HepG2 (cell line): ENCODE results near the gene EFEMP2. TPM values are rescaled to one million over a fixed set of nuclear protein-coding genes. Genes with fewer than 3 reads are reported as not detected.

Experiments used
- ATF3 ChIP-seq: sonication (generic); formaldehyde crosslinking; IDR thresholded peaks from 2 replicates; pipeline ENCODE4 v1.4.0; 2020; ENCODE audit warnings: missing genetic modification reagents
- CHCHD3 ChIP-seq: sonication (generic); formaldehyde crosslinking; IDR thresholded peaks from 2 replicates; pipeline ENCODE4 v1.8.0; 2022; ENCODE audit warnings: mild to moderate bottlenecking, missing genetic modification reagents, moderate library complexity
- EP300 ChIP-seq, 3 experiments: sonication (generic) in 1 of 3; formaldehyde crosslinking in 1 of 3; IDR thresholded peaks; 2 replicates each; pipeline versions ENCODE4 v1.5.1 to v1.6.1; 2011 to 2020; ENCODE audit warnings: low read depth in 2 of 3, low read length in 2 of 3, borderline replicate concordance in 1 of 3, improper control_type of control experiment in 1 of 3, mild to moderate bottlenecking in 1 of 3, missing genetic modification reagents in 1 of 3, moderate library complexity in 1 of 3
- GTF3A ChIP-seq: sonication (generic); formaldehyde crosslinking; conservative IDR thresholded peaks from 2 replicates; pipeline ENCODE4 v1.4.0; 2020; ENCODE audit warnings: mild to moderate bottlenecking, missing genetic modification reagents
- KAT7 ChIP-seq: IDR thresholded peaks from 2 replicates; pipeline ENCODE4 v1.6.1; 2018; ENCODE audit warnings: borderline replicate concordance, missing compliant biosample characterization
- KLF13 ChIP-seq: sonication (generic); formaldehyde crosslinking; IDR thresholded peaks from 2 replicates; pipeline ENCODE4 v1.4.0; 2020; ENCODE audit warnings: mild to moderate bottlenecking, missing genetic modification reagents
- KLF15 ChIP-seq: sonication (generic); formaldehyde crosslinking; IDR thresholded peaks from 2 replicates; pipeline ENCODE4 v1.8.1; 2023; ENCODE audit warnings: borderline replicate concordance, mild to moderate bottlenecking, inconsistent platforms, missing genetic modification reagents, mixed read lengths
- MIXL1 ChIP-seq: IDR thresholded peaks from 2 replicates; pipeline ENCODE4 v1.6.1; 2016
- NCOA5 ChIP-seq: sonication (generic); formaldehyde crosslinking; IDR thresholded peaks from 2 replicates; pipeline ENCODE4 v1.4.0; 2020; ENCODE audit warnings: missing genetic modification reagents
- NFRKB ChIP-seq: fragments of 450-650 bp; IDR thresholded peaks from 2 replicates; pipeline ENCODE4 v1.6.1; 2017
- NR2F2 ChIP-seq: IDR thresholded peaks from 2 replicates; pipeline ENCODE4 v1.6.1; 2012; ENCODE audit warnings: low read depth, inconsistent platforms, borderline replicate concordance
- PHB2 ChIP-seq: fragments of 450-650 bp; IDR thresholded peaks from 2 replicates; pipeline ENCODE4 v1.6.1; 2018; ENCODE audit not compliant: partially characterized antibody
- RERE ChIP-seq: IDR thresholded peaks from 2 replicates; pipeline ENCODE4 v1.6.1; 2016; ENCODE audit warnings: low read depth, missing genetic modification reagents, missing compliant biosample characterization
- REXO4 ChIP-seq: sonication (generic); formaldehyde crosslinking; IDR thresholded peaks from 2 replicates; pipeline ENCODE4 v1.8.0; 2022; ENCODE audit warnings: missing genetic modification reagents, mild to moderate bottlenecking, borderline replicate concordance
- SNAI1 ChIP-seq: sonication (generic); formaldehyde crosslinking; IDR thresholded peaks from 2 replicates; pipeline ENCODE4 v1.5.0; 2020; ENCODE audit warnings: mild to moderate bottlenecking, missing genetic modification reagents, borderline replicate concordance
- SP2 ChIP-seq: sonication (generic); formaldehyde crosslinking; IDR thresholded peaks from 2 replicates; pipeline ENCODE4 v1.5.1; 2020; ENCODE audit warnings: mild to moderate bottlenecking, missing genetic modification reagents
- TAF1 ChIP-seq: sonication (generic); formaldehyde crosslinking; IDR thresholded peaks from 2 replicates; pipeline ENCODE4 v1.4.0; 2020; ENCODE audit warnings: missing genetic modification reagents
- ZFP36L2 ChIP-seq: sonication (generic); formaldehyde crosslinking; IDR thresholded peaks from 2 replicates; pipeline ENCODE4 v1.4.0; 2020; ENCODE audit warnings: missing genetic modification reagents
- ZNF646 ChIP-seq: sonication (generic); formaldehyde crosslinking; IDR thresholded peaks from 2 replicates; pipeline ENCODE4 v1.9.0; 2021; ENCODE audit warnings: mild to moderate bottlenecking, missing genetic modification reagents
- ZNF766 ChIP-seq: sonication (generic); formaldehyde crosslinking; IDR thresholded peaks from 2 replicates; pipeline ENCODE4 v1.5.0; 2020; ENCODE audit warnings: missing genetic modification reagents, borderline replicate concordance
- polyA plus RNA-seq, 8 experiments: library from polyadenylated mRNA; depleted of rRNA in 3 of 8; stranded (reverse) in 7 of 8; unstranded in 1 of 8; fragments of >200 nt; fragmentation: Illumina TruSeq in 4 of 8; extraction: Trizol in 4 of 8; gene quantifications; 2 replicates each; pipeline versions ENCODE4 v1.2.1 to v1.2.3, GENCODE V29; 2011 to 2016; ENCODE audit warnings: low read depth in 4 of 8, missing spikeins in 1 of 8, mixed read lengths in 1 of 8; ENCODE audit not compliant: insufficient read depth in 1 of 8
- total RNA-seq, 5 experiments: library from RNA; depleted of rRNA; stranded (reverse); fragments of >200 nt; fragmentation: Illumina TruSeq; extraction: Trizol; gene quantifications; 2 replicates each; pipeline ENCODE4 v1.2.3, GENCODE V29; 2016; ENCODE audit warnings: low read depth in 1 of 5

EFEMP2 gene
- total and polyA plus RNA-seq, 2 of the 13 experiments (the other 11 are each of a cell fraction or from before 2014, with no cell fraction given), result 7.4 to 29.7 TPM

- TF ChIP-seq ZNF646 (CRISPR knock-in tag) (no peak), PHB2 (no peak), NCOA5 (CRISPR knock-in tag) (no peak), CHCHD3 (CRISPR knock-in tag) (no peak), SNAI1 (CRISPR knock-in tag) (0 out of 2 replicates have a peak, but pooled peaks have one; percentile 40), KAT7 (CRISPR knock-in tag) (no peak; the same call in 1 of the 2 replicates), ATF3 (CRISPR knock-in tag) (no peak; the same call in 1 of the 2 replicates), NFRKB (no peak), MIXL1 (no peak), NR2F2 (no peak), ZFP36L2 (CRISPR knock-in tag) (no peak), TAF1 (CRISPR knock-in tag) (no peak), GTF3A (CRISPR knock-in tag) (no peak), SP2 (CRISPR knock-in tag) (no peak), EP300 (IDR thresholded peaks at IDR 0.05; ENCODE audit: low read depth in 2 of 2, low read length in 2 of 2) (peak in 1 of 2 experiments; percentile 59; a peak in 1 of 4 replicates), EP300 (CRISPR knock-in tag; IDR thresholded peaks at IDR 0.05; ENCODE audit: borderline replicate concordance) (no peak), KLF15 (0 out of 2 replicates have a peak, but pooled peaks have one; percentile 76), REXO4 (no peak), RERE (no peak), ZNF766 (CRISPR knock-in tag) (no peak), KLF13 (CRISPR knock-in tag) (no peak)
Observed at GRCh38 chr11:65857500-65857852, 15.1 kb downstream of the EFEMP2 start (continued).
